Keratinocyte (primary cell): ENCODE data around the gene SLC27A1. TPM values are rescaled to one million over a fixed set of nuclear protein-coding genes. Genes with fewer than 3 reads are reported as not detected.

Experiments used
- DNase-seq: peaks from one replicate; pipeline ENCODE4 v3.0.0-alpha.2; 2011; ENCODE audit warnings: low read depth, missing footprints, low spot score
- FAIRE-seq: peaks from 2 replicates; lab custom pipeline; 2011; peaks lifted over from hg19 to GRCh38; lab: Jason Lieb, UNC
- H2AFZ ChIP-seq: 2 replicates; pipeline ENCODE4 v1.6.0; 2012; ENCODE audit warnings: low read length, control low read depth, inconsistent platforms; ENCODE audit not compliant: control insufficient read depth
- H3K27ac ChIP-seq: 2 replicates; pipeline ENCODE4 v1.5.1; 2011; ENCODE audit warnings: low read length; ENCODE audit not compliant: control insufficient read depth, insufficient read depth
- H3K27me3 ChIP-seq: 3 replicates; pipeline ENCODE4 v1.6.0; 2011; ENCODE audit warnings: low read length; ENCODE audit not compliant: control insufficient read depth, insufficient read depth; ENCODE audit errors: extremely low read depth
- H3K36me3 ChIP-seq, 2 experiments: 2 replicates in 1 of 2; 3 replicates in 1 of 2; pipeline ENCODE4 v1.5.1; 2011; ENCODE audit warnings: low read length in 2 of 2, mild to moderate bottlenecking in 1 of 2; ENCODE audit not compliant: control insufficient read depth in 2 of 2, insufficient read depth in 2 of 2; ENCODE audit errors: extremely low read depth in 1 of 2
- H3K4me1 ChIP-seq: 3 replicates; pipeline ENCODE4 v1.5.1; 2011; ENCODE audit warnings: low read length; ENCODE audit not compliant: control insufficient read depth, insufficient read depth; ENCODE audit errors: extremely low read depth
- H3K4me2 ChIP-seq: 3 replicates; pipeline ENCODE4 v1.6.0; 2011; ENCODE audit warnings: low read depth, low read length; ENCODE audit not compliant: control insufficient read depth, insufficient read depth; ENCODE audit errors: extremely low read depth
- H3K4me3 ChIP-seq, 3 experiments: fragments of 200-600 bp in 1 of 3; sonication (generic) in 1 of 3; 2 replicates in 2 of 3; 3 replicates in 1 of 3; pipeline ENCODE4 v1.5.1; 2011 to 2016; ENCODE audit warnings: low read length in 3 of 3, mild to moderate bottlenecking in 3 of 3, control low read depth in 2 of 3, inconsistent platforms in 1 of 3, low read depth in 1 of 3, mixed read lengths in 1 of 3, mixed run types in 1 of 3, moderate library complexity in 1 of 3; ENCODE audit not compliant: control insufficient read depth in 2 of 3, insufficient read depth in 2 of 3; ENCODE audit errors: extremely low read depth in 1 of 3
- H3K79me2 ChIP-seq: 2 replicates; pipeline ENCODE4 v1.6.0; 2012; ENCODE audit warnings: low read length; ENCODE audit not compliant: control insufficient read depth, insufficient read depth
- H3K9ac ChIP-seq: 3 replicates; pipeline ENCODE4 v1.6.0; 2011; ENCODE audit warnings: low read length; ENCODE audit not compliant: control insufficient read depth, insufficient read depth; ENCODE audit errors: extremely low read depth
- H3K9me1 ChIP-seq: 3 replicates; pipeline ENCODE4 v1.6.0; 2011; ENCODE audit warnings: low read length; ENCODE audit not compliant: control insufficient read depth, insufficient read depth; ENCODE audit errors: extremely low read depth
- H3K9me3 ChIP-seq: 2 replicates; pipeline ENCODE4 v1.5.1; 2012; ENCODE audit warnings: low read depth, low read length; ENCODE audit not compliant: control insufficient read depth
- H4K20me1 ChIP-seq: 3 replicates; pipeline ENCODE4 v1.6.0; 2011; ENCODE audit warnings: low read length; ENCODE audit not compliant: control insufficient read depth, insufficient read depth; ENCODE audit errors: extremely low read depth
- CTCF ChIP-seq, 3 experiments: IDR thresholded peaks in 1 of 3; conservative IDR thresholded peaks in 1 of 3; optimal IDR thresholded peaks in 1 of 3; 2 replicates in 2 of 3; 3 replicates in 1 of 3; pipeline versions ENCODE3 to v1.5.1; 2011; ENCODE audit warnings: low read length in 3 of 3, mild to moderate bottlenecking in 3 of 3, moderate library complexity in 2 of 3, control low read depth in 1 of 3, inconsistent platforms in 1 of 3; ENCODE audit not compliant: insufficient read depth in 2 of 3; ENCODE audit errors: extremely low read depth in 1 of 3
- EZH2 ChIP-seq: IDR thresholded peaks from one replicate; pipeline ENCODE4 v1.6.1; 2012; ENCODE audit warnings: inconsistent platforms, mild to moderate bottlenecking, low read length, moderate library complexity
- dilution Hi-C: fragments of 300-500 bp; cut with MboI; formaldehyde crosslinking; loops from one replicate; pipeline ENCODE4 v1.7.0; 2020; ENCODE audit warnings: low sequenced_read_pairs; ENCODE audit not compliant: extremely low pct_ligation_motif_present
- polyA plus RNA-seq, 5 experiments: library from polyadenylated mRNA; depleted of rRNA in 3 of 5; stranded (reverse) in 3 of 5; stranded (forward) in 1 of 5; unstranded in 1 of 5; fragments of >200 nt; gene quantifications; 1 replicate in 1 of 5; 2 replicates in 3 of 5; 3 replicates in 1 of 5; pipeline versions ENCODE4 v1.2.1 to v1.2.3, GENCODE V29; 2011 to 2012; ENCODE audit warnings: missing spikeins in 2 of 5, low read depth in 1 of 5, low replicate concordance in 1 of 5

Gene SLC27A1
- polyA plus RNA-seq, 1 donor (not counting 4 experiments of a cell fraction or from before 2014, with no cell fraction given): 8.4 TPM

DNA sequence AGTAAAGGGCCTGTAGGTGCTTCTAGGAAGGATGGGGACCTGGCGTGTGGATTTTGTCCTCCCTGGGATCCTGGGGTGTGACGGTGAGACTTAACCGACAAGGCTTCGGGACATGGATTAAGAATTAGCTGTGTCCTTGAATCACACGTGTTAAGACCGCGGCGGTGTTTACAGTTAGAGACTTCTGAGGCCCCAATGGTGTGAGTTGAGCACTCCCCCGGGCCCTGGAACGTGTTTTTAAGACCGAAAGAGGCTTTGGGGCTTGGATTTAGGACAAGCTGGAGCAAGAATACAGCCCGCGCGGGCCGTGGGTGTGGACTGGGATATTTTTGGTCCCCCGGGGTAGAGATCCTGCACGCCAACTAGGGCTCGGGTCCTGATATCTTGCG lies 1.2 kb upstream of the SLC27A1 start:
- dilution Hi-C loops: no loop called here
- no peak for TF ChIP-seq EZH2
- TF ChIP-seq CTCF (optimal IDR thresholded peaks at IDR 0.05 in 1 of 3, IDR thresholded peaks at IDR 0.05 in 1 of 3, conservative IDR thresholded peaks at IDR 0.05 in 1 of 3; ENCODE audit: extremely low read depth in 1 of 3, insufficient read depth in 2 of 3, low read length in 3 of 3): no peak
- Histone ChIP-seq H3K79me2 (peaks cover 14% of the 10 kb centered on the region), H3K27me3 (no peaks in the 10 kb centered on the region), H3K9ac (peak overlapping the region; percentile 83), H2AFZ (peak overlapping the region; percentile 89), H3K36me3 (no peaks in the 10 kb centered on the region), H3K4me1 (peaks cover 26% of the 10 kb centered on the region), H3K9me3 (no peaks in the 10 kb centered on the region), H3K9me1 (no peaks in the 10 kb centered on the region), H3K4me3 (peak overlapping the region; percentile 66 to 74 (median 67)), H3K4me2 (peak overlapping the region; percentile 96), H4K20me1 (no peaks in the 10 kb centered on the region), H3K27ac (peak overlapping the region; percentile 90)
- FAIRE-seq: peak; percentile 26
- DNase-seq: peak; percentile 79

GRCh38 chr19:17469481-17470067 lies 750 bp upstream of the SLC27A1 start:
- no peaks in the 10 kb centered on the region for H4K20me1 ChIP-seq
- no peaks in the 10 kb centered on the region for H3K27me3 ChIP-seq
- H3K9ac ChIP-seq: peak overlapping the region; percentile 88
- peak overlapping the region; percentile 100 for H2AFZ ChIP-seq
- dilution Hi-C loops: no loop called here
- TF ChIP-seq EZH2 (no peak), CTCF (optimal IDR thresholded peaks at IDR 0.05 in 1 of 3, IDR thresholded peaks at IDR 0.05 in 1 of 3, conservative IDR thresholded peaks at IDR 0.05 in 1 of 3; ENCODE audit: extremely low read depth in 1 of 3, insufficient read depth in 2 of 3, low read length in 3 of 3) (no peak)
- DNase-seq (peak; percentile 96), FAIRE-seq (peak; percentile 49)
- no peaks in the 10 kb centered on the region for H3K9me3 ChIP-seq
- peaks cover 17% of the 10 kb centered on the region for H3K79me2 ChIP-seq
- peaks cover 26% of the 10 kb centered on the region for H3K4me1 ChIP-seq
- H3K27ac ChIP-seq: peak overlapping the region; percentile 90
- no peaks in the 10 kb centered on the region for H3K36me3 ChIP-seq
- peak overlapping the region; percentile 96 for H3K4me2 ChIP-seq
- no peaks in the 10 kb centered on the region for H3K9me1 ChIP-seq
- peak overlapping the region; percentile 66 to 85 (median 85) for H3K4me3 ChIP-seq
